GM12865 (cell line): Measurements from ENCODE around the gene EBLN1.
"Not testable (repeated sequence)": the region's sequence is repeated elsewhere in the genome, so short reads cannot be mapped to it uniquely, and the experiment has no call there.

Source experiments
- DNase-seq: peaks from one replicate; pipeline ENCODE4 v3.0.0; 2010; ENCODE audit warnings: low read depth
- H3K4me3 ChIP-seq: 2 replicates; pipeline ENCODE4 v1.5.1; 2011; ENCODE audit warnings: mild to moderate bottlenecking, low read depth, low read length, control low read depth
- TF ChIP-seq, protein P1 (sequence below): IDR thresholded peaks from 2 replicates; pipeline ENCODE4 v1.5.1; 2011; ENCODE audit warnings: low read length, control low read depth, low read depth, inconsistent platforms; ENCODE audit not compliant: insufficient read depth; ENCODE audit errors: missing control alignments

The EBLN1 gene

DNA sequence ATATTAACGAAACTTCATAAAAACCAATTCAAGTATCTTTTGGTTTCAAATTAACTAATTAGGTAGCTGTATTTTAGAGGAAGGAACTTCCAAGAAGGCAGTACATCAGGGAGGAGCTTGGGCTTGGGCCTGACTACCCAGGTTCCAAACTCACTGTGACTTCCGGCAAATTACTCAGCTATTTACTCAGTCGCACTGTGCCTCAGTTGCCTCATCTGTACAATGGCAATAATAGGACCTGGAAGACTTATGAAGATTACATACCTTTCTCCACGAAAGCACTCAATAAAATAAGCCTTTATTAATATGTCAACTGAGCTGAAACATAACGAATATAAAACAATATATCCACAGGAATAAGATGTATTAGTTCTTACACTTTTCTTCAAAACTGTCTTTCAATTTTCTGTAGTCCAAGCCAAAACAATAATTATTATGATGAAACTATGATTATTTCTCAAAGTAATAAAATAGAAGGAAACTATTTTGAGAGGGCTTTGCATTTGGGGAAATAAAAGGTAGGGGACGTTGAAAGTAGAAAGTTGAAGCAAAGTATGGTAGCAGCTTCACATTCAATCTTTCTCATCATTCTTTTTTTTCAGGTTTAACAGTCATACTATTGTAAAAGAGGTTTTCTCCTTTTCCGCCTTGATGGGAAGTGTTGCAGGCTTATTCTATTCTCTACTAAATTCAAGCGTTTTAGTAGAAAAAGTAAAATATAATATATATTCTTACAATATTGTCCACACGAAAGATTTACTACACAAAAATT lies 10.5 kb upstream of the EBLN1 start:
- peak overlapping the region; percentile 63 for H3K4me3 ChIP-seq
- TF ChIP-seq, protein P1, sequence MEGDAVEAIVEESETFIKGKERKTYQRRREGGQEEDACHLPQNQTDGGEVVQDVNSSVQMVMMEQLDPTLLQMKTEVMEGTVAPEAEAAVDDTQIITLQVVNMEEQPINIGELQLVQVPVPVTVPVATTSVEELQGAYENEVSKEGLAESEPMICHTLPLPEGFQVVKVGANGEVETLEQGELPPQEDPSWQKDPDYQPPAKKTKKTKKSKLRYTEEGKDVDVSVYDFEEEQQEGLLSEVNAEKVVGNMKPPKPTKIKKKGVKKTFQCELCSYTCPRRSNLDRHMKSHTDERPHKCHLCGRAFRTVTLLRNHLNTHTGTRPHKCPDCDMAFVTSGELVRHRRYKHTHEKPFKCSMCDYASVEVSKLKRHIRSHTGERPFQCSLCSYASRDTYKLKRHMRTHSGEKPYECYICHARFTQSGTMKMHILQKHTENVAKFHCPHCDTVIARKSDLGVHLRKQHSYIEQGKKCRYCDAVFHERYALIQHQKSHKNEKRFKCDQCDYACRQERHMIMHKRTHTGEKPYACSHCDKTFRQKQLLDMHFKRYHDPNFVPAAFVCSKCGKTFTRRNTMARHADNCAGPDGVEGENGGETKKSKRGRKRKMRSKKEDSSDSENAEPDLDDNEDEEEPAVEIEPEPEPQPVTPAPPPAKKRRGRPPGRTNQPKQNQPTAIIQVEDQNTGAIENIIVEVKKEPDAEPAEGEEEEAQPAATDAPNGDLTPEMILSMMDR = no peak
- DNase-seq = no peak

DNA sequence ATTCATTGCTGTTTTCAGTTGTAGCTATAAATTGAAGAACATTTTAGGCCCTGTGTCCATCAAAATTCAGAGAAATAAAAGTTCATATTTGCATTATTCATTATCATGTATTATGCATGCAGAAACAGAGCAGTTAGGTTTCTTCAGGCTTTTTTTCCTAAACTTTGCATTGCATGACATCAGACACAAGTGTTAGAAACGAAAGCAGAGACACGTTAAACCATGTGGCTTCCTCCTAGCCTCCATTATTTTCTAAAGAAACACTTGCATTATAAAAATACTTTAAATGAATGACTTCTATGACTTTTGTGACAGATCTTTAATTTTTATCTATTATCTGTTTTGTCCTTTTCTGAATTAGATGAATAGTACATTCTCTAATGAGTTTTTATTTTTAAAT lies 8.8 kb upstream of the EBLN1 start:
- no peak overlapping the region for H3K4me3 ChIP-seq
- TF ChIP-seq, protein P1 = no peak
- no peak for DNase-seq

DNA sequence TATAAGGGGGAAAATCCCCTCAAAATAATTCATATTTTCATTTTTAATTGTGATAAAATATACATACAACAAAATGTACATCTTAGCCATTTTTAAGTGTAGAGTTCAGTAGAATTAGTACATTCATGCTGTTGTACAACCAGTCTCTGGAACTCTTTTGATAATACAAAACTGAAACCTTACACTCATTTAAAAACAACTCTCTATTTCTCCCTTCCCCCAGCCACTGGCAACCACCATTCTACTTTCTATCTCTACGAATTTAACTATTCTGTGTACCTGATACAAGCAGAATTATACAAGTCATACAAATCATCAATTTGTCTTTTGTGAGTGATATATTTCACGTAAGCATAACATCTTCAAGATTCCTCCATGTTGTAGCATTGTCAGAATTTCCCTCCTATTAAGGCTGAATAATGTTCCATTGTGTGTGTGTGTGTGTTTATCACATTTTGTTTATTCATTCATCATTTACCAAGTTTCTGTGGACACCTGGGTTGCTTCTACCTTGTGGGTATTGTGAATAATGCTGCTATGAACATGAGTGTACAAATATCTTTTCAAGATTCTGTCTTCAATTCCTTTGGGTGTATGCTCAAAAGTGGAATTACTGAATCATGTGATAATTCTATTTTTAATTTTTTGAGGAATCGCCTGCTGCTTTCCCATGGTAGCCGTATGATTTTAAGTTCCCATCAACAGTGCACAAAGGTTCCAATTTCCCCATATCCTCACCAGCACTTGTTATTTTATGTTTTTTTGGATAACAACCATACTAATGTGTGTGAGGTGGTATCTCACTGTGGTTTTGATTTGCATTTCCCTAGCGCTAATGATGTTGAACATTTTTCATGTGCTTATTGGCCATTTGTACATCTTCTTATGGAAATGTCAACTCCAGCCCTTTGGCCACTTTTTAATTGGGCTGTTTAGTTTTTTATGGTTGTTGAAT lies 4.7 kb upstream of the EBLN1 start:
- peak; percentile 29 for DNase-seq
- H3K4me3 ChIP-seq = no peak overlapping the region
- TF ChIP-seq, protein P1 = no peak

DNA sequence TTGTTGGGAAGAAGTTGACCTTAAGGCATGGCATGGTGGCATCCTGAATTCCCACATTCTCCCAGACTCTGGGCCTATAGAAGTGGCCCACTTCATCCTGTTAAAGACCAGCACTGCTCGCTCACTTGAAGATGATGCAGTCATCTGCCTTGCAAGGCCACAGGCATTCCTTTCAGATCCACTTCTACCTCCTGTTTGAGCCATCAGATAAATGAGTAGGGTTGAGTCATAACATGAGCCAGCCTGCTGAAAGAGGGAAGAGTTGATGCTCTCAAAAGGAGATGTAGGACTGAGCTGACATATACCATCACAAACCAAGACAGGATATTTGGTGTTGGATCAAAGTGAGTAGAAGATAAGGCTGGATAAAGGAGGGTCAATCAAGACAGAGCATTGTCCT lies 1.5 kb upstream of the EBLN1 start:
- TF ChIP-seq, protein P1 = no peak
- no peak for DNase-seq

DNA sequence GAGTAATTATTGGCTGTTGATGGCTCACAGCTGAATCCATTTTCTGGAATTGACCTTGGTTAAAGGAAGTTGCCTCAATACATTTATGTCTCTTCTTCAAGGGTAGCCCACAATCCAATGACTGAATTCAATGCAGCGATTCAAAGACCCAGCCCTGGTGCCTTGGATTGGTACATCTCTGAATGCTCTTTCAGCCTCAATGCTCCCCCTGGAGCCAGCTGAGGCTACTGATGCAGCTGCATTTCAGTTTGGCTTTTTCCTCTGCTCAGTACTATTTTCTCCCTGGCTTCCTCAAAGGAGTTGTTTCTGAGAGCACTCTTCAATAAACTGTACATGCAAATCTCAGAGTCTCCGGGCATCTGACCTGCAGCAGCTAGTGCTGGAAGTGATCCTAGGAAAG lies 633 bp upstream of the EBLN1 start:
- TF ChIP-seq, protein P1 = no peak
- DNase-seq = no peak
- no peak overlapping the region for H3K4me3 ChIP-seq

More for the DNA sequence above, 1.5 kb upstream of the EBLN1 start:
- H3K4me3 ChIP-seq = no peak overlapping the region

DNA sequence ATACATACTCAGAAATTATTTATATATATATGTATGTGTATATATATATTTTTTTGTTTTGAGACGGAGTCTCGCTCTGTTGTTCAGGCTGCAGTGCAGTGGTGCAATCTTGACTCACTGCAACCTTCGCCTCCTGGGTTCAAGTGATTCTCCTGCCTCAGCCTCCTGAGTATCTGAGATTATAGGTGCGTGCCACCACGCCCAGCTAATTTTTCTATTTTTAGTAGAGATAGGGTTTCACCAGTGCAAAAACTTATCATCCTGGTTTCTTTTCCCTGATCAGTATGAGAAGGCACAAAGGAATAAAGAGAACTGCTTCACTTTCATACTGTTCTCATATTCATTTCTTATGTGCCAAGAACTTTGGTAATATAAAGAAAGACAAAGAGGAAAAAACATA lies 731 bp downstream of the EBLN1 start:
- not testable (repeated sequence) for DNase-seq, H3K4me3 ChIP-seq

DNA sequence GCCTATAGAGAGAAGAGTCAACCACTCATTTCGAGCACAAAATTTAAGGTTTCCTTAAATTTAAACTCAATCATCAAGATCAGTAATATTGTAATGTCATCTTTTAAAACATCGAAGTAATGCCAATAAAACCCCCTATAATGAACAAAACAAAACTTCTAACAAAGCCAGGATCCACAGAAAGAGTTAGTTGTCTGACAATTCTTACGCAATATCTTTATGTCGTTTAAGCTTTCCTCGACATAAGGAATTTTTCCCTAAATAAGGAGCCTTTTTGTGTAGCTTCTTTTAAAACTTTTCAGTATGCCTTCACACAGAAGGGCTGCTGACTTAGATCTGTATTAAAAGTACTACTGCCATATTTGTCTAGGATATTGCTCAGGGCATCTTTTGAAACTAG lies 7.5 kb downstream of the EBLN1 start:
- no peak overlapping the region for H3K4me3 ChIP-seq
- TF ChIP-seq, protein P1 = no peak
- DNase-seq = no peak
